ENCODE results near the gene FBXL17.

Gene FBXL17

DNA sequence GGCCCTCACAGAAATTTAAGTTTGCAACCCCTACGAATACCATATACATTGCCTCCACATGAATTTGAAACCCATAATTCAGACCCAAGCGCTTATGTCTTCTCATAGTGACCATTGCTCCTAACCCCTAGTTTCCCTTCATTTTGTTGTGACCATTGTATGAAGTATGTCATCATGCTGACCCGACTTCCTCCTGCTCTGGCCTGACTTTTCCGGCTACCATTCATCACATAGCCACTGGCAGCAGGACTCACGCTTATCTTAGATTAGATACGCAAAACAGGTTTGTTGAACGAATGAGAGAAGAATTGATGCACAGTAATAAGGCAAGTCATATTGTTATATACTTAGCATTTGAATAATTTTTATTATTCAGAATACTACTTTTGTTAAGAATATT is 345.4 kb downstream of the FBXL17 start:
- Histone ChIP-seq H3K18ac (ENCODE audit: low read length) (no peak overlapping the region), H4K8ac (ENCODE audit: low read depth, low read length) (no peak overlapping the region), H2AFZ (ENCODE audit: low read length) (no peak overlapping the region), H2BK120ac (ENCODE audit: low read depth, low read length) (no peak overlapping the region), H2BK12ac (ENCODE audit: low read length) (no peak overlapping the region), H3K9ac (ENCODE audit: low read depth, low read length, poor library complexity) (no peak overlapping the region), H3K23ac (ENCODE audit: low read depth, low read length, poor library complexity) (no peak overlapping the region), H3K27me3 (ENCODE audit: control insufficient read depth in 3 of 3, insufficient read depth in 3 of 3, low read depth in 1 of 3, low read length in 3 of 3) (peaks cover 0 to 21% (median 0%) of the 10 kb centered on the region in 3 experiments), H3K4me2 (ENCODE audit: insufficient read depth, low read length, poor library complexity, severe bottlenecking) (no peak overlapping the region), H3K9me3 (replicated peaks in 1 of 2; ENCODE audit: control insufficient read depth in 2 of 2, insufficient read depth in 1 of 2, low read depth in 1 of 2, low read length in 2 of 2) (peaks cover 3 to 14% of the 10 kb centered on the region in 2 donors), H3K36me3 (replicated peaks in 1 of 2; ENCODE audit: control insufficient read depth in 2 of 2, insufficient read depth in 2 of 2, low read length in 2 of 2) (peaks cover 0 to 2% of the 10 kb centered on the region in 2 donors), H4K91ac (ENCODE audit: low read depth, low read length, poor library complexity) (no peak overlapping the region), H3K4ac (ENCODE audit: low read length) (no peak overlapping the region), H3K27ac (replicated peaks; ENCODE audit: low read length) (no peak overlapping the region), H2BK15ac (ENCODE audit: low read length) (no peak overlapping the region), H3K79me1 (ENCODE audit: low read depth, low read length) (no peaks in the 10 kb centered on the region), H3K4me1 (ENCODE audit: control insufficient read depth in 2 of 2, insufficient read depth in 1 of 2, low read depth in 1 of 2, low read length in 2 of 2) (peaks cover 0 to 2% of the 10 kb centered on the region in 2 donors), H3K14ac (ENCODE audit: low read length) (no peak overlapping the region), H3K4me3 (ENCODE audit: low read length in 2 of 2) (no peak overlapping the region), H2BK5ac (ENCODE audit: low read length) (no peak overlapping the region), H2AK5ac (ENCODE audit: low read depth, low read length) (no peak overlapping the region)
- no CpG with 5 or more reads among the region's 7 CpGs for WGBS, 2 donors (ENCODE audit: extremely low coverage in 2 of 2, insufficient read length in 2 of 2, insufficient replicate concordance in 1 of 2)
- no peak for DNase-seq (ENCODE audit: low spot score)

DNA sequence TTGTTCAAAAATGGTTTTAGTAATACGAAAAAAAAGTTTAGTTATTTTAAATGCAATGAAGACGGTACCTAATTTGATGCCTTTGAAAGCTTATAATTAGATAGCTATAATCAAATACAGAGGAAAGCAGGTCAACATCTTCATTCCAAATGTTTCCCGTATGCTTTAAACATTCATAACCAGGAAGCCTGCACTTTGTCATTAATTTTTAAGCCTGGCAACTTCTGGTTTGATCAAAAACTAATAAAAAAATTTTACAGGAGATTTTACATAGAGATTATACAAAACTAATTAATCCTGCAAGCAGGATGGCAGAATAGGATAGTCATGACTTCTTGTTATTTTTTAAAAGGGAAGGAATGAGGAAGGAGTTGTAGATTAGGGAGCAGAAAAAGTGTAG is 353.0 kb downstream of the FBXL17 start:
- Histone ChIP-seq H2BK15ac (ENCODE audit: low read length) (no peak overlapping the region), H2AK5ac (ENCODE audit: low read depth, low read length) (no peak overlapping the region), H3K4me2 (ENCODE audit: insufficient read depth, low read length, poor library complexity, severe bottlenecking) (no peak overlapping the region), H2BK5ac (ENCODE audit: low read length) (no peak overlapping the region), H3K9me3 (replicated peaks in 1 of 2; ENCODE audit: control insufficient read depth in 2 of 2, insufficient read depth in 1 of 2, low read depth in 1 of 2, low read length in 2 of 2) (peaks cover 3 to 17% of the 10 kb centered on the region in 2 donors), H3K9ac (ENCODE audit: low read depth, low read length, poor library complexity) (no peak overlapping the region), H3K27me3 (ENCODE audit: control insufficient read depth in 3 of 3, insufficient read depth in 3 of 3, low read depth in 1 of 3, low read length in 3 of 3) (peaks cover 0 to 88% (median 0%) of the 10 kb centered on the region in 3 experiments), H3K27ac (replicated peaks; ENCODE audit: low read length) (peak overlapping the region; percentile 16), H2AFZ (ENCODE audit: low read length) (no peak overlapping the region), H3K4ac (ENCODE audit: low read length) (no peak overlapping the region), H2BK120ac (ENCODE audit: low read depth, low read length) (no peak overlapping the region), H3K4me1 (ENCODE audit: control insufficient read depth in 2 of 2, insufficient read depth in 1 of 2, low read depth in 1 of 2, low read length in 2 of 2) (peaks cover 0 to 11% of the 10 kb centered on the region in 2 donors), H3K18ac (ENCODE audit: low read length) (no peak overlapping the region), H3K14ac (ENCODE audit: low read length) (no peak overlapping the region), H4K8ac (ENCODE audit: low read depth, low read length) (no peak overlapping the region), H4K91ac (ENCODE audit: low read depth, low read length, poor library complexity) (no peak overlapping the region), H2BK12ac (ENCODE audit: low read length) (no peak overlapping the region), H3K36me3 (replicated peaks in 1 of 2; ENCODE audit: control insufficient read depth in 2 of 2, insufficient read depth in 2 of 2, low read length in 2 of 2) (peaks cover 0 to 2% of the 10 kb centered on the region in 2 donors), H3K79me1 (ENCODE audit: low read depth, low read length) (no peaks in the 10 kb centered on the region), H3K4me3 (ENCODE audit: low read length in 2 of 2) (no peak overlapping the region), H3K23ac (ENCODE audit: low read depth, low read length, poor library complexity) (no peak overlapping the region)
- no CpG with 5 or more reads among the region's 3 CpGs for WGBS, 2 donors (ENCODE audit: extremely low coverage in 2 of 2, insufficient read length in 2 of 2, insufficient replicate concordance in 1 of 2)
- DNase-seq (ENCODE audit: low spot score) = no peak

DNA sequence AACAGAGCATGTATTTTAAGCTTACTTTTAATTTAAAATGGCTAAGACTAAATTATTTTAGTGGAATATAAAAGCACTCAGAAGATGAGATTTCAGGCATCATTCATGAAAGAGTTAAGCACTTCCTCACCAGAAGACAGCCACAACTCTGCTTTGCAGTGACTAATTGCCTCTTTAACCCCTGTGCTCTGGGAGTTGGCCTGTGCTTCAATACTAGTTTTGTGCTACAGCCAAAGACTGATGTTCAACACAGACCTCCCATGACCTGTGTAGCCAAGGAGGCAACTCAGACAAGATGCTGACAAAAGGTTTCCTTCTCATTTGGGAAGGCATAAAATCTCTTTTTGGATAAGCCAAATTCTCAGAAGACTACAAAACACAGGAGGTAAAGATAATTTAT is 353.5 kb downstream of the FBXL17 start:
- Histone ChIP-seq H4K8ac (ENCODE audit: low read depth, low read length) (no peak overlapping the region), H3K4me3 (ENCODE audit: low read length in 2 of 2) (no peak overlapping the region), H2AK5ac (ENCODE audit: low read depth, low read length) (no peak overlapping the region), H2BK12ac (ENCODE audit: low read length) (no peak overlapping the region), H2BK15ac (ENCODE audit: low read length) (no peak overlapping the region), H3K9me3 (replicated peaks in 1 of 2; ENCODE audit: control insufficient read depth in 2 of 2, insufficient read depth in 1 of 2, low read depth in 1 of 2, low read length in 2 of 2) (peaks cover 3 to 17% of the 10 kb centered on the region in 2 donors), H2BK5ac (ENCODE audit: low read length) (no peak overlapping the region), H3K4ac (ENCODE audit: low read length) (no peak overlapping the region), H3K4me1 (ENCODE audit: control insufficient read depth in 2 of 2, insufficient read depth in 1 of 2, low read depth in 1 of 2, low read length in 2 of 2) (peaks cover 0 to 11% of the 10 kb centered on the region in 2 donors), H2BK120ac (ENCODE audit: low read depth, low read length) (no peak overlapping the region), H3K27me3 (ENCODE audit: control insufficient read depth in 3 of 3, insufficient read depth in 3 of 3, low read depth in 1 of 3, low read length in 3 of 3) (peaks cover 0 to 90% (median 0%) of the 10 kb centered on the region in 3 experiments), H3K9ac (ENCODE audit: low read depth, low read length, poor library complexity) (no peak overlapping the region), H4K91ac (ENCODE audit: low read depth, low read length, poor library complexity) (no peak overlapping the region), H3K18ac (ENCODE audit: low read length) (no peak overlapping the region), H3K79me1 (ENCODE audit: low read depth, low read length) (no peaks in the 10 kb centered on the region), H3K27ac (replicated peaks; ENCODE audit: low read length) (no peak overlapping the region), H3K4me2 (ENCODE audit: insufficient read depth, low read length, poor library complexity, severe bottlenecking) (no peak overlapping the region), H3K14ac (ENCODE audit: low read length) (no peak overlapping the region), H3K36me3 (replicated peaks in 1 of 2; ENCODE audit: control insufficient read depth in 2 of 2, insufficient read depth in 2 of 2, low read length in 2 of 2) (peaks cover 0 to 2% of the 10 kb centered on the region in 2 donors), H3K23ac (ENCODE audit: low read depth, low read length, poor library complexity) (no peak overlapping the region), H2AFZ (ENCODE audit: low read length) (no peak overlapping the region)
- DNase-seq (ENCODE audit: low spot score) = peak; percentile 62

DNA sequence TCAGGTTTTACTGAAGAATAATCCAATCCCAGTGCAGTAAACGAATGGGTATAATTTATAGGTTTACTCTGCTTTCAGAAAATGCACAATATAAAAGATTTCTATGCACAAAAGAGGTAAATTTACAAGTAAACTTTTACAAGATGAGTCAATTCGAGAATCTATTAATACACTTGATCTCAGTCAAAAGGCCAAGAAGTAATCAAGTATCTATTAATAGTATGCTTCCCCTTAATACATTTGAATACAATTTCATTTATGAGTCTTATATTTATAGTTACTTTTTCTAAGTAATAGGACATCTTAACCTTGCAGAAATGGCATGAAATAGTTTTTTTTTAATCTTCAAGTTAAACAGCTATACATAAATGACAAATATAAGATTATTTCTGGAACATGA is 355.9 kb downstream of the FBXL17 start:
- H3K9me3 ChIP-seq (replicated peaks in 1 of 2; ENCODE audit: control insufficient read depth in 2 of 2, insufficient read depth in 1 of 2, low read depth in 1 of 2, low read length in 2 of 2) = peaks cover 0 to 3% of the 10 kb centered on the region in 2 donors
- no CpG with 5 or more reads among the region's 2 CpGs for WGBS, 2 donors (ENCODE audit: extremely low coverage in 2 of 2, insufficient read length in 2 of 2, insufficient replicate concordance in 1 of 2)
- peaks cover 0 to 80% (median 0%) of the 10 kb centered on the region in 3 experiments for H3K27me3 ChIP-seq (ENCODE audit: control insufficient read depth in 3 of 3, insufficient read depth in 3 of 3, low read depth in 1 of 3, low read length in 3 of 3)
- peaks cover 0 to 11% of the 10 kb centered on the region in 2 donors for H3K4me1 ChIP-seq (ENCODE audit: control insufficient read depth in 2 of 2, insufficient read depth in 1 of 2, low read depth in 1 of 2, low read length in 2 of 2)
- H2BK120ac ChIP-seq (ENCODE audit: low read depth, low read length) = no peak overlapping the region
- H2BK5ac ChIP-seq (ENCODE audit: low read length) = no peak overlapping the region
- H3K4me3 ChIP-seq (ENCODE audit: low read length in 2 of 2) = no peak overlapping the region
- DNase-seq (ENCODE audit: low spot score) = no peak
- no peak overlapping the region for H3K27ac ChIP-seq (replicated peaks; ENCODE audit: low read length)
- H2AFZ ChIP-seq (ENCODE audit: low read length) = no peak overlapping the region
- H3K4me2 ChIP-seq (ENCODE audit: insufficient read depth, low read length, poor library complexity, severe bottlenecking) = no peak overlapping the region
- H3K18ac ChIP-seq (ENCODE audit: low read length) = no peak overlapping the region
- no peak overlapping the region for H2AK5ac ChIP-seq (ENCODE audit: low read depth, low read length)
- no peak overlapping the region for H3K9ac ChIP-seq (ENCODE audit: low read depth, low read length, poor library complexity)
- no peaks in the 10 kb centered on the region for H3K36me3 ChIP-seq (replicated peaks in 1 of 2; ENCODE audit: control insufficient read depth in 2 of 2, insufficient read depth in 2 of 2, low read length in 2 of 2)
- H2BK12ac ChIP-seq (ENCODE audit: low read length) = no peak overlapping the region
- no peak overlapping the region for H2BK15ac ChIP-seq (ENCODE audit: low read length)
- no peak overlapping the region for H3K23ac ChIP-seq (ENCODE audit: low read depth, low read length, poor library complexity)
- H3K79me1 ChIP-seq (ENCODE audit: low read depth, low read length) = no peaks in the 10 kb centered on the region
- no peak overlapping the region for H3K14ac ChIP-seq (ENCODE audit: low read length)
- H4K8ac ChIP-seq (ENCODE audit: low read depth, low read length) = no peak overlapping the region
- no peak overlapping the region for H3K4ac ChIP-seq (ENCODE audit: low read length)
- no peak overlapping the region for H4K91ac ChIP-seq (ENCODE audit: low read depth, low read length, poor library complexity)
